HEK293 (cell line): ENCODE measurements around the gene MATR3.
A peak's percentile ranks its signal among the peaks of the same experiment; 100 is the strongest.

Source experiments
- CTCF ChIA-PET: fragments of 350-600 bp; formaldehyde crosslinking; extraction: SDS; loops from one replicate; lab custom pipeline; 2021; ENCODE audit warnings: antibody characterized with exemption; lab: Yijun Ruan, JAX
- POLR2A ChIA-PET: fragments of 300-600 bp; formaldehyde crosslinking; extraction: SDS; loops from one replicate; lab custom pipeline; 2020; ENCODE audit warnings: antibody characterized with exemption, inconsistent platforms; lab: Yijun Ruan, JAX
- H3K27ac ChIP-seq: fragments of 200-500 bp; sonication (Bioruptor generic); 2 replicates; pipeline ENCODE4 v1.5.1; 2014; ENCODE audit warnings: low read depth, low read length, control low read depth, inconsistent platforms; ENCODE audit errors: extremely low read depth
- H3K36me3 ChIP-seq, 2 experiments: fragments of 200-500 bp in 1 of 2; sonication (Bioruptor generic) in 1 of 2; 1 replicate in 1 of 2; 2 replicates in 1 of 2; pipeline ENCODE4 v1.5.1; 2014 to 2017; ENCODE audit warnings: inconsistent platforms in 2 of 2, low read length in 2 of 2; ENCODE audit not compliant: control insufficient read depth in 2 of 2, insufficient read depth in 1 of 2
- H3K4me1 ChIP-seq: fragments of 200-500 bp; sonication (Bioruptor generic); 2 replicates; pipeline ENCODE4 v1.5.1; 2014; ENCODE audit warnings: mild to moderate bottlenecking, low read length, inconsistent platforms; ENCODE audit not compliant: control insufficient read depth, insufficient read depth
- H3K4me3 ChIP-seq: 2 replicates; pipeline ENCODE4 v1.5.1; 2011; ENCODE audit warnings: low read depth, mild to moderate bottlenecking, control low read depth, low read length, moderate library complexity
- H3K9me3 ChIP-seq: fragments of 200-500 bp; sonication (Bioruptor generic); 2 replicates; pipeline ENCODE4 v1.5.1; 2014; ENCODE audit warnings: low read depth, low read length, inconsistent platforms; ENCODE audit not compliant: control insufficient read depth, insufficient read depth
- EGR2 ChIP-seq: fragments of 450-650 bp; formaldehyde crosslinking; IDR thresholded peaks from 2 replicates; pipeline ENCODE4 v1.5.1; 2016; ENCODE audit warnings: low read depth, missing biosample characterization, missing genetic modification characterization
- GLI2 ChIP-seq: fragments of 450-650 bp; formaldehyde crosslinking; IDR thresholded peaks from 2 replicates; pipeline ENCODE4; 2017; ENCODE audit warnings: missing biosample characterization, missing genetic modification characterization, low read depth, borderline replicate concordance
- GLIS1 ChIP-seq: fragments of 450-650 bp; formaldehyde crosslinking; IDR thresholded peaks from 2 replicates; pipeline ENCODE4 v1.5.1; 2016; ENCODE audit warnings: missing biosample characterization, missing genetic modification characterization
- PRDM2 ChIP-seq: fragments of 450-650 bp; formaldehyde crosslinking; IDR thresholded peaks from 2 replicates; pipeline ENCODE4 v1.5.1; 2016; ENCODE audit warnings: missing biosample characterization, missing genetic modification characterization, borderline replicate concordance
- SCRT1 ChIP-seq: fragments of 450-650 bp; formaldehyde crosslinking; IDR thresholded peaks from 2 replicates; pipeline ENCODE4 v1.5.1; 2016; ENCODE audit warnings: missing biosample characterization, missing genetic modification characterization, borderline replicate concordance
- SCRT2 ChIP-seq: fragments of 450-650 bp; formaldehyde crosslinking; IDR thresholded peaks from 2 replicates; pipeline ENCODE4 v1.5.1; 2016; ENCODE audit warnings: missing biosample characterization, missing genetic modification characterization
- TCF7L2 ChIP-seq: IDR thresholded peaks from 2 replicates; pipeline ENCODE4 v1.6.1; 2011; ENCODE audit warnings: low read depth, mild to moderate bottlenecking, inconsistent platforms, low read length, moderate library complexity, borderline replicate concordance
- YY1 ChIP-seq: fragments of 450-650 bp; formaldehyde crosslinking; IDR thresholded peaks from 2 replicates; pipeline ENCODE4 v1.5.1; 2018; ENCODE audit warnings: missing biosample characterization, missing genetic modification characterization
- ZBTB44 ChIP-seq: fragments of 450-650 bp; IDR thresholded peaks from 2 replicates; pipeline ENCODE4 v1.5.1; 2018; ENCODE audit warnings: missing biosample characterization, mild to moderate bottlenecking, missing genetic modification characterization
- ZFP37 ChIP-seq: fragments of 450-650 bp; formaldehyde crosslinking; IDR thresholded peaks from 2 replicates; pipeline ENCODE4 v1.5.1; 2016; ENCODE audit warnings: missing biosample characterization, missing genetic modification characterization
- ZNF121 ChIP-seq: fragments of 450-650 bp; formaldehyde crosslinking; IDR thresholded peaks from 2 replicates; pipeline ENCODE4 v1.5.1; 2016; ENCODE audit warnings: missing biosample characterization, missing genetic modification characterization
- ZNF16 ChIP-seq: fragments of 450-650 bp; formaldehyde crosslinking; IDR thresholded peaks from 2 replicates; pipeline ENCODE4 v1.5.1; 2016; ENCODE audit warnings: low read depth, missing biosample characterization, missing genetic modification characterization
- ZNF175 ChIP-seq: fragments of 450-650 bp; formaldehyde crosslinking; IDR thresholded peaks from 2 replicates; pipeline ENCODE4 v1.5.1; 2016; ENCODE audit warnings: missing biosample characterization, missing genetic modification characterization
- ZNF266 ChIP-seq: fragments of 450-650 bp; formaldehyde crosslinking; IDR thresholded peaks from 2 replicates; pipeline ENCODE4 v1.5.1; 2016; ENCODE audit warnings: missing biosample characterization, missing genetic modification characterization, low read depth
- ZNF335 ChIP-seq: fragments of 450-650 bp; formaldehyde crosslinking; conservative IDR thresholded peaks from 2 replicates; pipeline ENCODE4 v1.5.1; 2016; ENCODE audit warnings: missing biosample characterization, missing genetic modification characterization
- ZNF362 ChIP-seq: fragments of 450-650 bp; formaldehyde crosslinking; IDR thresholded peaks from 2 replicates; pipeline ENCODE4 v1.5.1; 2016; ENCODE audit warnings: missing biosample characterization, missing genetic modification characterization
- ZNF394 ChIP-seq: fragments of 450-650 bp; formaldehyde crosslinking; IDR thresholded peaks from 2 replicates; pipeline ENCODE4 v1.5.1; 2016; ENCODE audit warnings: missing biosample characterization, missing genetic modification characterization, mild to moderate bottlenecking, moderate library complexity, borderline replicate concordance
- ZNF426 ChIP-seq: fragments of 450-650 bp; formaldehyde crosslinking; IDR thresholded peaks from 2 replicates; pipeline ENCODE4 v1.5.1; 2017; ENCODE audit warnings: missing biosample characterization, missing genetic modification characterization, mild to moderate bottlenecking, inconsistent platforms, moderate library complexity
- ZNF473 ChIP-seq: fragments of 450-650 bp; formaldehyde crosslinking; IDR thresholded peaks from 2 replicates; pipeline ENCODE4 v1.5.1; 2017; ENCODE audit warnings: missing biosample characterization, missing genetic modification characterization
- ZNF510 ChIP-seq: fragments of 450-650 bp; formaldehyde crosslinking; IDR thresholded peaks from 2 replicates; pipeline ENCODE4 v1.5.1; 2018; ENCODE audit warnings: mild to moderate bottlenecking, missing genetic modification characterization, missing biosample characterization; ENCODE audit not compliant: insufficient replicate concordance
- ZNF530 ChIP-seq: fragments of 450-650 bp; formaldehyde crosslinking; IDR thresholded peaks from 2 replicates; pipeline ENCODE4 v1.5.1; 2016; ENCODE audit warnings: low read depth, missing biosample characterization, missing genetic modification characterization
- ZNF560 ChIP-seq: fragments of 450-650 bp; formaldehyde crosslinking; IDR thresholded peaks from 2 replicates; pipeline ENCODE4 v1.5.1; 2017; ENCODE audit warnings: missing biosample characterization, missing genetic modification characterization, borderline replicate concordance
- ZNF660 ChIP-seq: fragments of 450-650 bp; IDR thresholded peaks from 2 replicates; pipeline ENCODE4 v1.5.1; 2018; ENCODE audit warnings: missing biosample characterization, mild to moderate bottlenecking, missing genetic modification characterization
- ZNF692 ChIP-seq: fragments of 450-650 bp; formaldehyde crosslinking; IDR thresholded peaks from 2 replicates; pipeline ENCODE4 v1.5.1; 2016; ENCODE audit warnings: missing biosample characterization, missing genetic modification characterization
- ZNF704 ChIP-seq: fragments of 450-650 bp; formaldehyde crosslinking; IDR thresholded peaks from 2 replicates; pipeline ENCODE4 v1.5.1; 2016; ENCODE audit warnings: missing biosample characterization, missing genetic modification characterization
- ZNF843 ChIP-seq: fragments of 450-650 bp; formaldehyde crosslinking; IDR thresholded peaks from 2 replicates; pipeline ENCODE4 v1.5.1; 2016; ENCODE audit warnings: missing biosample characterization, missing genetic modification characterization

MATR3 gene

GRCh38 chr5:139296198-139296597, 2.7 kb downstream of the MATR3 start (continued):
- no peak for TF ChIP-seq ZNF16 (tag by site-specific recombination)
- TF ChIP-seq ZNF394 (tag by site-specific recombination): no peak
- TF ChIP-seq ZNF510: no peak
- no peak for TF ChIP-seq ZNF121 (tag by site-specific recombination)
- TF ChIP-seq ZNF266 (tag by site-specific recombination): no peak
- 0 out of 2 replicates have a peak, but pooled peaks have one; percentile 6 for TF ChIP-seq GLI2 (tag by site-specific recombination)

GRCh38 chr5:139296862-139297326, 3.4 kb downstream of the MATR3 start:
- H3K9me3 ChIP-seq: no peaks in the 10 kb centered on the region
- CTCF ChIA-PET: interaction anchor here (0.6 kb wide), 1 partner anchor 11 kb away, joined by 4 read pairs; no protein-coding TSS in a partner anchor
- POLR2A ChIA-PET: interaction anchor here (0.7 to 1.2 kb wide), 2 partner anchors 9 to 35 kb away, joined by 3 read pairs; no protein-coding TSS in a partner anchor
- peaks cover 0 to 8% of the 10 kb centered on the region in 2 experiments; a peak in 2 of 3 replicates for H3K36me3 ChIP-seq
- no peak overlapping the region for H3K27ac ChIP-seq
- no peak overlapping the region for H3K4me3 ChIP-seq
- H3K4me1 ChIP-seq: peaks cover 45% of the 10 kb centered on the region
- TF ChIP-seq ZNF335 (tag by site-specific recombination) (peak; percentile 25; the same call in 1 of the 2 replicates), SCRT2 (peak; percentile 98), ZNF530 (no peak), TCF7L2 (no peak), ZNF175 (tag by site-specific recombination) (no peak), ZNF473 (no peak), ZNF426 (tag by site-specific recombination) (no peak), GLIS1 (tag by site-specific recombination) (0 out of 2 replicates have a peak, but pooled peaks have one; percentile 31), ZNF660 (tag by site-specific recombination) (no peak), ZNF692 (no peak), EGR2 (tag by site-specific recombination) (no peak), SCRT1 (peak; percentile 96), YY1 (tag by site-specific recombination) (no peak), PRDM2 (tag by site-specific recombination) (no peak), ZBTB44 (no peak), ZFP37 (tag by site-specific recombination) (no peak), ZNF560 (tag by site-specific recombination) (no peak), ZNF362 (peak; percentile 61; the same call in 1 of the 2 replicates), ZNF704 (tag by site-specific recombination) (no peak), ZNF843 (tag by site-specific recombination) (no peak), ZNF394 (tag by site-specific recombination) (no peak; the same call in 1 of the 2 replicates)
